Stimulated activated CD4-positive, alpha-beta T cell treated with anti-CD3 and anti-CD28 coated beads, Interleukin-4, amount 100 ng/mL, for 4 hours (primary cell): ENCODE results near the gene TSPAN10.

Source experiments
- DNase-seq, 2 experiments: peaks; one replicate each; pipeline ENCODE4 v3.0.0-alpha.2; 2020

Gene TSPAN10

GRCh38 chr17:81635973-81636504 is 957 bp upstream of the TSPAN10 start:
- no peak for DNase-seq

- no peak for DNase-seq
Observed at GRCh38 chr17:81638683-81639082, 1.7 kb downstream of the TSPAN10 start.

- no peak for DNase-seq
Observed at GRCh38 chr17:81640011-81640410, 3.0 kb downstream of the TSPAN10 start.

DNA sequence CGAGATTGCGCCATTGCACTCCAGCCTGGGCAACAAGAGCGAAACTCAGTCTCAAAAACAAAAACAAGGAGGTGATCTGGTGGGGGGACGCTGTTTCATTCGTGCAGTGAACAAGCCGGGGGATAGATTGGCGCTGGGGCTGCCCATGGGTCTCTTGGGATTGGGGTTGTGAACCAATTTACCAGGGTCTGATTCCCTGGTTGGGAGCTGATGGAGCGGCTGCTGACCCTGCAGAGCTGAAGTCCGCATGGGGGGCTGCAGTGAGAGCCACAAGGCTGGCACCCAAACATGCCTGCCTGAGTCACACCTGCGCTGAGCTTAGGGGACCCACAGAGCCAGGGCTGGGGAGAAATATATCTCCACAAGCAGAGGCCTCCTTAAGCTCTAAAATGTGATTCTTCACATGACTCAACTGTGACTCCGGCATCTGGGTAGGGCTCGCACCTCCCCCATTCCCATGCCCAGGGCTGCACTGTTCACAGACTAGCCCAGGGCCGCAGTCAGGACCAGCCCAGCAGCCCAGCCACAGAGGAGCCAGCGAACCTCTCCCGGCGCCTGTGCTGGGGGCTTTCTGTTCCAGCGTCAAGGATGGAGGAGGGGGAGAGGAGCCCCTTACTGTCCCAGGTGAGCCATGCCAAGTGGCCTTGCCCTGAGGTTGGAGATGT is 5.0 kb downstream of the TSPAN10 start:
- no peak for DNase-seq

- DNase-seq = no peak
Observed at GRCh38 chr17:81644496-81644895, 7.5 kb downstream of the TSPAN10 start.

DNA sequence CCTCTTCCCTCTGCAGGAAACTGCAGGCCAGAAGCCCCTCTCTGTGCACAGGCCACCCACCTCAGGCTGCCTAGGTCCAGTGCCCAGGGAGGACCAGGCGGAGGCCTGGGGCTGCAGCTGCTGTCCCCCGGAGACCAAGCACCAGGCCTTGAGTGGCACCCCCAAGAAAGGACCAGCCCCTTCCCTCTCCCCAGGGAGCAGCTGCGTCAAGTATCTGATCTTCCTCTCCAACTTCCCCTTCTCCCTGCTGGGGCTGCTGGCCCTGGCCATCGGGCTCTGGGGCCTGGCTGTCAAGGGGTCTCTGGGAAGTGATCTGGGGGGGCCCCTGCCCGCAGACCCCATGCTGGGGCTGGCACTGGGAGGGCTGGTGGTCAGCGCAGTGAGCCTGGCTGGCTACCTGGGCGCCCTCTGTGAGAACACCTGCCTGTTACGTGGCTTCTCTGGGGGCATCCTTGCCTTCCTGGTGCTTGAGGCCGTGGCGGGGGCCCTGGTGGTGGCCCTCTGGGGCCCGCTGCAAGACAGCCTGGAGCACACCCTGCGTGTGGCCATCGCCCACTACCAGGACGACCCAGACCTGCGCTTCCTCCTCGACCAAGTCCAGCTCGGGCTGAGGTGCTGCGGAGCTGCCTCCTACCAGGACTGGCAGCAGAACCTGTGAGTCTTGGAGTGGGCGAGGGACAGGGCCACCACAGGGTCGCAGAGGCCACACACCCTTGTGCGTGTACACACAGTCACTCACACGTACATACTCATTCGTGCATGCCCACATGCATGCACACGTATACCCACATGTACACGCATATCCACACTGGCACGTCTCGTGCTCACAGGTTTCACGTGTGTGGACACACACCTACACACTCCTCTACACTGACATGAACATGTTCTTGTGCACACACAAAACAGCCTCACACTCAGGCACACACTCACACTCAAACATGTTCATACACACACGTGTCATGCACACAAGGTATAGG is 8.3 kb downstream of the TSPAN10 start:
- DNase-seq = no peak

DNA sequence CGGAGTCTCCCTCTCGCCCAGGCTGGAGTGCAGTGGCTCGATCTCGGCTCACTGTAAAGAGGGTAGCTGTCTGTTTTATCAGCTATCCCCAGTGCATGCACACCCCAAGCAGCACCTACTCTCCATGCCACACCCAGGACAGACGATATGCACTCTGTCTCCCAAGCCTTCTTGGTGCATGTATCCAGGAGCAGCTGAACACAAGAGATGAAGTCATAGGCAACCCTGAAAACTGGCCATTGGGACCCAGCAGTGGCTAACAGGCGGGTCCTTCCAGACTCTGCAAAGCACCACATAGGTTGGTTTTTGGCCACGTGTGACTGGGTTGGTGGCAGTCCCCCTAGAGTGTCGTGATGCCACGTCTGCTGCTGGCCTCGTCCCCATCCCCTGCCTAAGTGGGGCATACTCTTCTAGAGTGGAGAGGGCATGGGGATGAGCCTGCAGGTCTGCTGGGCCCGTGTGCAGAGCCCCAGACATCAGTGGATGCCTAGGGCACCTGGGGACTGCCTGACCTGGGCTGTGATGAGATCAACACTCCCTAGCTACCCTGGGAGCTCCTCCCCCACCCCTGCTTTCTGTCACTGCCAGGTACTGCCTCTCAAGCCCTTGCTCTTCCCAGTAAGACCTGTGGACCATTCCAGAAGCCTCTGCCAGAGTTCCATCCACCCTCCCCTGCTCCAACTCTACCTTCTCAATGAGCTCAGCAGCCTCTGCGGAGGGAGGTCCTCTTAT is 10.0 kb downstream of the TSPAN10 start:
- DNase-seq = no peak

- no peak for DNase-seq
Observed at GRCh38 chr17:81647640-81648012, 10.6 kb downstream of the TSPAN10 start.

- DNase-seq = no peak
Observed at GRCh38 chr17:81648013-81648706, 11.2 kb downstream of the TSPAN10 start.

GRCh38 chr17:81648707-81649085 is 11.7 kb downstream of the TSPAN10 start:
- no peak for DNase-seq

DNA sequence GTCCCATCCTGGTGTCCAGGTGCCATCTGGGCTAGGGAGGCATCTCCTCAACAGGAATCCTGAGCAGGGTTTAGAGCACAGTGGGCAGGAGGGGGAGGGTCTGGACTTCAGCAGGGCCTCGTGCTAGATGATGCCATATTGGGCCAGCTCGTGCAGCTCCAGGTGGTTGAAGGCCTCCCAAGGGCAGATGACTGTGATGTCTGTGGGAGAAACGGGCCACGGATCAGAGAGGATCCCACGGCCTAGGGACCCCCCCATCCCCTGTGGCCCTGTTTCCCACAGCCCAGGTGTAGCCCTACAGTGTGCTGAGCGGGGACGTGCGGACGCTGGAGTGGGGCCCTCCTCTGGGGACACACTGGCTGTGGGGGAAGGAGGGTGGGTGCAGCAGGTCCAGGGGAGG is 14.0 kb downstream of the TSPAN10 start:
- DNase-seq = no peak

DNA sequence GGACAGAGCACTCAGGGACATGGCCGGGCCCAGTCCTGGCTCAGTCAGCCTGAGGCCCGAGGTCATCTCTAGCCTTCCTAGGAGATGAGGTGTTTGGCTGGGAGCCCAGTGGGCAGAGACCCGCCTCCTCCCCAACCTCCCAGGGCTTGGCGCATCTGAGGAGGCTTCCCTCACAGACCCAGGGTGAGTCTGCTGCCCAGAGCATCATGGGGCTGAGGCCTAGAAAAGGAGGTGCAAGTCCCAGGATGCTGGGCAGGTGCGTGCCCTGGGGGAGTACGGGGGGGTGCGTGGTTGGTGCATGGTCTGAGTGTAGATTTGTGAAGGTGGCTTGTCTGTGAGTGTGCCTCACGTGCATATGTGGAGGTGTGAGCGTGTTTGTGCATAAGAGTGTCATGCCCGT is 14.7 kb downstream of the TSPAN10 start:
- no peak for DNase-seq

- DNase-seq = no peak
Observed at GRCh38 chr17:81652906-81653771, 16.1 kb downstream of the TSPAN10 start.

GRCh38 chr17:81655378-81656117 is 18.6 kb downstream of the TSPAN10 start:
- DNase-seq = no peak

GRCh38 chr17:81656118-81656743 is 19.2 kb downstream of the TSPAN10 start, which contains the start of gene PDE6G:
PDE6G (minus strand) TSS chr17:81656542; CDS start chr17:81653305, 3,237 bp downstream.
- DNase-seq = no peak

DNA sequence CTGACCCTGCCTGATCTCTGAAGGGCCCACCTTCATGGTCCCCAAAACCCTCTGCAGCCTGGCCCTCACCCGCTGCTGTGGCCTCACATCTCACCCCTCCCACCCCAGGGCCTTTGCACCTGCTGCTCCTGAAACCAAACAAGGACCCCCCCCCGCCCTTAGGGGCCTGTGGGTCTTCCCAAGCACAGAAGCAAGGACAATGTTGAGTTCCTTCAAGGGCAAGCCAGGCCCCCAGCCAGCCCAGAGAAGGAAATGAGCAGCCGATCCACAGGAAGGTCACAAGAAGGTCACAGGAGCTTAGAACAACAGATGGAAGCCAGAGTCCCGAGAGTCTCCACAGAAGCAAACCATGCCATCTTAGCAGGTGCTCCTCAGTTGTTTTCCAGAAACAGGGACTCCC is 19.8 kb downstream of the TSPAN10 start:
- DNase-seq = no peak

DNA sequence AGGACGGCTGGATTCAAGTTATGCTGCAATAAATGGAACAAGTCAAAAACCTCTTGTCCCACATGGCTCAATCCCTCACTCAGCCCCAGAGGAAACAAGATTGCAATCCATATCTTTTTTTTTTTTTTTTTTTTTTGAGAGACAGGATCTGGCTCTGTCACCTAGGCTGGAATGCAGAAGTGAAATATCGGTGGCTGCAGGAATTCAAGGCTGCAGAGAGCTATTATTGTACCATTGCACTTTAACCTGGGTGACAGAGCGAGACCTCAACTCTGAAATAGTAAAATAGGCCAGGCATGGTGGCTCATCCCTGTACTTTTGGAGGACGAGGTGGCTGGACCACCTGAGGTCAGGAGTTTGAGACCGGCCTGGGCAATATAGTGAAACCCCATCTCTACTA is 22.0 kb downstream of the TSPAN10 start:
- no peak for DNase-seq

- DNase-seq = no peak
Observed at GRCh38 chr17:81660441-81660840, 23.4 kb downstream of the TSPAN10 start.

DNA sequence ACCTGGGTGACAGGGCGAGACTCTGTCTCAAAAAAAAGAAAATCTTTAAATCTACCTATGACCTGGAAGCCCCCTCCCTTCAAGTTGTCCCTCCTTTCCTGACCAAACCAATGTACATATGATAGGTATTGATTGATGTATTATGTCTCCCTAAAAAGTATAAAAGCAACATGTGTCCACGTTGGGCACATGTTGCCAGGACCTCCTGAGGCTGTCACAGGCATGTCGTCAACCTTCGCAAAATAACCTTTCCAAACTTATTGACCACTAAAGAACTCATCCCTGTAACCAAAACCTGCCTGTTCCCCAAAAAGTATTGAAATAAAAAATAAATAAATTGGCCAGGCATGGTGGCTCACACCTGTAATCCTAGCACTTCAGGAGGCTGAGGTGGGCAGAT is 25.0 kb downstream of the TSPAN10 start:
- DNase-seq = no peak

- DNase-seq = no peak
Observed at GRCh38 chr17:81664051-81664470, 27.1 kb downstream of the TSPAN10 start.
